ENCODE results near the gene PRRC2B. TPM values are rescaled to one million over a fixed set of nuclear protein-coding genes. Genes with fewer than 3 reads are reported as not detected.

Gene PRRC2B
- total RNA-seq, 1 donor from 2014 or later: 103 TPM

DNA sequence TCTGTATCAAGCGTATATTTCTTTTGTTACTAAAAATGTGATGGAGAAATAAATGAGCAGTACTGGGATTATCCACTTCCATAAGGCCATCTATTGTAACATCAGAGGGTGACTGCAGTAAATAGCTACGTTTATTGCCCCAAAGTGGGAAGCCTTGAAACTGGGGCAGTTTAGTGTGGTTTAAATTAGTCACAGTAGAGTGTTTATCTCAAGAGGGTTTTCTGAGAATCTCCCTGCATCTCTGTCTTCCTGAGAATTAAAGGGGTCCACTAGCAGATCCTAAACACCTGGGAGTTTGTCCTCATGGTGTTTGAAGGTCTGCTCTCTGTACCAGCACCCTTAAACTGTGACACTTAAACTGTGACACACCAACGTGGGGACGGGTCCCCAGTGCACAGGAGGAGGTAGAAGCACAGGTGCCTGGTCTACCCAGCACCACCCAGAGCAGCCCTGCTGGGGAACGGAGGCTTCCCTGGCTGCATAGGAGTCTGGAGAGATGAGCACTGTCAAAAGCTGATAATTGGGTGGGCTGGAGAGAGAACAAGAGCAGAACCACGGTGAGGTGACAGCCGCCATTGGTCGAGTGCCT is 25.2 kb downstream of the PRRC2B start:
- peak overlapping the region; percentile 77 for H3K4me3 Mint-ChIP-seq
- no peak for DNase-seq (ENCODE audit: low spot score)
- intact Hi-C loops (cut with micrococcal nuclease): loop anchor here (1.0 to 2.0 kb wide), 2 partner anchors 24 to 68 kb away; no protein-coding TSS in a partner anchor
- peaks cover 42% of the 10 kb centered on the region for H3K36me3 Mint-ChIP-seq (ENCODE audit: low read depth)
- H3K9me3 Mint-ChIP-seq: no peaks in the 10 kb centered on the region
- peaks cover 74% of the 10 kb centered on the region for H3K4me1 Mint-ChIP-seq (ENCODE audit: low read depth)
- H3K27me3 Mint-ChIP-seq (ENCODE audit: insufficient read depth): no peaks in the 10 kb centered on the region
- H3K27ac Mint-ChIP-seq: peak overlapping the region; percentile 77

GRCh38 chr9:131419716-131420115 is 25.8 kb downstream of the PRRC2B start:
- Mint-ChIP-seq H3K27me3 (ENCODE audit: insufficient read depth) (no peaks in the 10 kb centered on the region), H3K36me3 (ENCODE audit: low read depth) (peaks cover 39% of the 10 kb centered on the region), H3K4me3 (peak overlapping the region; percentile 77), H3K9me3 (no peaks in the 10 kb centered on the region), H3K27ac (peak overlapping the region; percentile 58), H3K4me1 (ENCODE audit: low read depth) (peaks cover 74% of the 10 kb centered on the region)
- no peak for DNase-seq (ENCODE audit: low spot score)
- intact Hi-C loops (cut with micrococcal nuclease): loop anchor here (1.0 to 2.0 kb wide), 2 partner anchors 24 to 69 kb away; no protein-coding TSS in a partner anchor

GRCh38 chr9:131420980-131421624 is 27.2 kb downstream of the PRRC2B start:
- Mint-ChIP-seq H3K27ac (peak overlapping the region; percentile 11), H3K9me3 (no peaks in the 10 kb centered on the region), H3K4me3 (peak overlapping the region; percentile 12), H3K27me3 (ENCODE audit: insufficient read depth) (no peaks in the 10 kb centered on the region), H3K36me3 (ENCODE audit: low read depth) (peaks cover 34% of the 10 kb centered on the region), H3K4me1 (ENCODE audit: low read depth) (peaks cover 73% of the 10 kb centered on the region)
- no peak for DNase-seq (ENCODE audit: low spot score)
- intact Hi-C loops (cut with micrococcal nuclease): no loop called here

- Mint-ChIP-seq H3K27ac (no peak overlapping the region), H3K27me3 (ENCODE audit: insufficient read depth) (no peaks in the 10 kb centered on the region), H3K4me1 (ENCODE audit: low read depth) (peaks cover 71% of the 10 kb centered on the region), H3K9me3 (no peaks in the 10 kb centered on the region), H3K4me3 (no peak overlapping the region), H3K36me3 (ENCODE audit: low read depth) (peaks cover 35% of the 10 kb centered on the region)
- intact Hi-C loops (cut with micrococcal nuclease): no loop called here
- DNase-seq (ENCODE audit: low spot score): no peak
Measured at GRCh38 chr9:131421691-131422090, 27.8 kb downstream of the PRRC2B start.

- Mint-ChIP-seq H3K4me1 (ENCODE audit: low read depth) (peaks cover 71% of the 10 kb centered on the region), H3K9me3 (no peaks in the 10 kb centered on the region), H3K27ac (peak overlapping the region; percentile 34), H3K36me3 (ENCODE audit: low read depth) (peaks cover 39% of the 10 kb centered on the region), H3K27me3 (ENCODE audit: insufficient read depth) (no peaks in the 10 kb centered on the region), H3K4me3 (peak overlapping the region; percentile 11)
- intact Hi-C loops (cut with micrococcal nuclease): no loop called here
- DNase-seq (ENCODE audit: low spot score): no peak
Measured at GRCh38 chr9:131422241-131422792, 28.4 kb downstream of the PRRC2B start.

- no peak overlapping the region for H3K4me3 Mint-ChIP-seq
- peaks cover 32% of the 10 kb centered on the region for H3K36me3 Mint-ChIP-seq (ENCODE audit: low read depth)
- no peak for DNase-seq (ENCODE audit: low spot score)
- intact Hi-C loops (cut with micrococcal nuclease): no loop called here
- H3K9me3 Mint-ChIP-seq: no peaks in the 10 kb centered on the region
- no peaks in the 10 kb centered on the region for H3K27me3 Mint-ChIP-seq (ENCODE audit: insufficient read depth)
- peaks cover 67% of the 10 kb centered on the region for H3K4me1 Mint-ChIP-seq (ENCODE audit: low read depth)
- peak overlapping the region; percentile 52 for H3K27ac Mint-ChIP-seq
Measured at GRCh38 chr9:131423171-131423581, 29.3 kb downstream of the PRRC2B start.

GRCh38 chr9:131426545-131426944 is 32.7 kb downstream of the PRRC2B start:
- no peaks in the 10 kb centered on the region for H3K9me3 Mint-ChIP-seq
- H3K36me3 Mint-ChIP-seq (ENCODE audit: low read depth): peaks cover 23% of the 10 kb centered on the region
- peak overlapping the region; percentile 36 for H3K27ac Mint-ChIP-seq
- peaks cover 51% of the 10 kb centered on the region for H3K4me1 Mint-ChIP-seq (ENCODE audit: low read depth)
- intact Hi-C loops (cut with micrococcal nuclease): no loop called here
- H3K4me3 Mint-ChIP-seq: no peak overlapping the region
- no peaks in the 10 kb centered on the region for H3K27me3 Mint-ChIP-seq (ENCODE audit: insufficient read depth)
- no peak for DNase-seq (ENCODE audit: low spot score)

GRCh38 chr9:131429121-131430012 is 35.5 kb downstream of the PRRC2B start:
- Mint-ChIP-seq H3K9me3 (no peaks in the 10 kb centered on the region), H3K27ac (peak overlapping the region; percentile 75), H3K36me3 (ENCODE audit: low read depth) (peaks cover 23% of the 10 kb centered on the region), H3K27me3 (ENCODE audit: insufficient read depth) (no peaks in the 10 kb centered on the region), H3K4me1 (ENCODE audit: low read depth) (peaks cover 42% of the 10 kb centered on the region), H3K4me3 (no peak overlapping the region)
- intact Hi-C loops (cut with micrococcal nuclease): no loop called here
- DNase-seq (ENCODE audit: low spot score): no peak

- intact Hi-C loops (cut with micrococcal nuclease): no loop called here
- Mint-ChIP-seq H3K27me3 (ENCODE audit: insufficient read depth) (no peaks in the 10 kb centered on the region), H3K36me3 (ENCODE audit: low read depth) (peaks cover 34% of the 10 kb centered on the region), H3K4me1 (ENCODE audit: low read depth) (peaks cover 34% of the 10 kb centered on the region), H3K4me3 (no peak overlapping the region), H3K9me3 (no peaks in the 10 kb centered on the region), H3K27ac (peak overlapping the region; percentile 18)
- DNase-seq (ENCODE audit: low spot score): no peak
Measured at GRCh38 chr9:131432050-131432449, 38.2 kb downstream of the PRRC2B start.

GRCh38 chr9:131432597-131433301 is 38.9 kb downstream of the PRRC2B start:
- Mint-ChIP-seq H3K27ac (peak overlapping the region; percentile 23), H3K4me1 (ENCODE audit: low read depth) (peaks cover 29% of the 10 kb centered on the region), H3K36me3 (ENCODE audit: low read depth) (peaks cover 39% of the 10 kb centered on the region), H3K27me3 (ENCODE audit: insufficient read depth) (no peaks in the 10 kb centered on the region), H3K4me3 (no peak overlapping the region), H3K9me3 (no peaks in the 10 kb centered on the region)
- DNase-seq (ENCODE audit: low spot score): no peak
- intact Hi-C loops (cut with micrococcal nuclease): no loop called here

GRCh38 chr9:131433302-131433854 is 39.5 kb downstream of the PRRC2B start:
- H3K36me3 Mint-ChIP-seq (ENCODE audit: low read depth): peaks cover 43% of the 10 kb centered on the region
- H3K27me3 Mint-ChIP-seq (ENCODE audit: insufficient read depth): no peaks in the 10 kb centered on the region
- H3K4me1 Mint-ChIP-seq (ENCODE audit: low read depth): peaks cover 32% of the 10 kb centered on the region
- no peak overlapping the region for H3K4me3 Mint-ChIP-seq
- no peaks in the 10 kb centered on the region for H3K9me3 Mint-ChIP-seq
- intact Hi-C loops (cut with micrococcal nuclease): no loop called here
- no peak overlapping the region for H3K27ac Mint-ChIP-seq
- no peak for DNase-seq (ENCODE audit: low spot score)

DNA sequence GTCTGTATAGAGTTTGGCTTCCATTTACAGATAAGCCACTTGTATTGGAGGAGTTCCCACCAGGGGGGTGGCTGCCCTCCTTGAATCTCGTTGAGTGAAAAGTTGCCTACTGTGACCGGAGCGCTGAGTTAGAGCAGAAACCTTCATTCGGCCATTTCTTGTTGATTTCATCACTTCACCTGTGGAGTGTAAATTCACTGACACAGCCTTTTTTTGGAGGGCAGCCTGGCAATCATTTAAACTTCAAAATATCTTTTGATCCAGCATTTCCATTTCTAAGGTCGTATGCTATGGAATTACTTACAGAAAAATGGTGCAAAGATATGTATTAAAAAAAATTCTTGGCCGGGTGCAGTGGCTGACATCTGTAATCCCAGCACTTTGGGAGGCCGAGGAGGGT is 40.8 kb downstream of the PRRC2B start:
- no peak for DNase-seq (ENCODE audit: low spot score)
- Mint-ChIP-seq H3K27ac (no peak overlapping the region), H3K9me3 (no peaks in the 10 kb centered on the region), H3K36me3 (ENCODE audit: low read depth) (peaks cover 51% of the 10 kb centered on the region), H3K27me3 (ENCODE audit: insufficient read depth) (no peaks in the 10 kb centered on the region), H3K4me3 (no peak overlapping the region), H3K4me1 (ENCODE audit: low read depth) (peaks cover 33% of the 10 kb centered on the region)
- intact Hi-C loops (cut with micrococcal nuclease): no loop called here

Measured in activated T-helper 1 cell treated with anti-CD3 and anti-CD28 coated beads, Interleukin-12 subunit alpha, Interleukin-12 subunit beta, Interleukin-2, Interleukin-4 antibody, amounts not matched to agents 30 ng/mL and 10 ng/mL and 1 ng/mL, durations not matched to agents 14 hours and 24 hours and 36 hours (primary cell).